Progenitor cell of endocrine pancreas (in vitro differentiated cells): Measurements from ENCODE around the gene NDUFAF8. TPM values are rescaled to one million over a fixed set of nuclear protein-coding genes. Genes with fewer than 3 reads are reported as not detected.

Source experiments
- DNase-seq: peaks from one replicate; pipeline ENCODE4 v3.0.0; 2021; ENCODE audit warnings: low spot score; ENCODE audit not compliant: unreplicated experiment
- H3K27ac Mint-ChIP-seq: 2 replicates; pipeline ENCODE4 v1.8.0; 2021; ENCODE audit warnings: mild to moderate bottlenecking, moderate library complexity, mixed read lengths
- H3K27me3 Mint-ChIP-seq: 2 replicates; pipeline ENCODE4 v1.8.0; 2021; ENCODE audit warnings: mixed read lengths
- H3K36me3 Mint-ChIP-seq: 2 replicates; pipeline ENCODE4 v1.8.0; 2022; ENCODE audit warnings: mixed read lengths; ENCODE audit not compliant: insufficient read depth
- H3K4me1 Mint-ChIP-seq: 2 replicates; pipeline ENCODE4 v1.8.0; 2021; ENCODE audit warnings: low read depth, mixed read lengths
- H3K4me3 Mint-ChIP-seq: 2 replicates; pipeline ENCODE4 v1.8.0; 2021; ENCODE audit warnings: low read depth, mild to moderate bottlenecking, moderate library complexity, mixed read lengths
- H3K9me3 Mint-ChIP-seq: 2 replicates; pipeline ENCODE4 v1.8.0; 2021; ENCODE audit warnings: low read depth, mixed read lengths
- CTCF ChIP-seq: fragments of 200-600 bp; sonication (generic); IDR thresholded peaks from one replicate; pipeline ENCODE4 v1.5.0; 2021; ENCODE audit warnings: antibody characterized with exemption, mild to moderate bottlenecking; ENCODE audit not compliant: unreplicated experiment
- total RNA-seq: library from RNA; stranded (reverse); gene quantifications from 2 replicates; pipeline ENCODE4 v1.2.1, GENCODE V29; 2021

NDUFAF8 gene
- total RNA-seq, 1 donor from 2014 or later, result 43.6 TPM

GRCh38 chr17:81191646-81192045 is 47.5 kb upstream of the NDUFAF8 start:
- no peaks in the 10 kb centered on the region for H3K36me3 Mint-ChIP-seq
- H3K9me3 Mint-ChIP-seq, result no peaks in the 10 kb centered on the region
- no peak for TF ChIP-seq CTCF
- H3K27me3 Mint-ChIP-seq, result no peaks in the 10 kb centered on the region
- H3K27ac Mint-ChIP-seq, result no peak overlapping the region
- no peaks in the 10 kb centered on the region for H3K4me1 Mint-ChIP-seq
- DNase-seq, result no peak
- no peak overlapping the region for H3K4me3 Mint-ChIP-seq

- H3K27me3 Mint-ChIP-seq, result no peaks in the 10 kb centered on the region
- TF ChIP-seq CTCF, result no peak
- H3K4me3 Mint-ChIP-seq, result no peak overlapping the region
- H3K4me1 Mint-ChIP-seq, result no peaks in the 10 kb centered on the region
- no peaks in the 10 kb centered on the region for H3K36me3 Mint-ChIP-seq
- H3K27ac Mint-ChIP-seq, result no peak overlapping the region
- H3K9me3 Mint-ChIP-seq, result no peaks in the 10 kb centered on the region
- no peak for DNase-seq
Observed at GRCh38 chr17:81192386-81193050, 46.6 kb upstream of the NDUFAF8 start.

- Mint-ChIP-seq H3K27ac (no peak overlapping the region), H3K36me3 (no peaks in the 10 kb centered on the region), H3K4me1 (no peaks in the 10 kb centered on the region), H3K4me3 (no peak overlapping the region), H3K9me3 (no peaks in the 10 kb centered on the region), H3K27me3 (no peaks in the 10 kb centered on the region)
- no peak for TF ChIP-seq CTCF
- DNase-seq, result no peak
Observed at GRCh38 chr17:81193051-81193410, 46.1 kb upstream of the NDUFAF8 start.

GRCh38 chr17:81193470-81194224 is 45.5 kb upstream of the NDUFAF8 start:
- Mint-ChIP-seq H3K27me3 (no peaks in the 10 kb centered on the region), H3K4me1 (no peaks in the 10 kb centered on the region), H3K9me3 (no peaks in the 10 kb centered on the region), H3K4me3 (no peak overlapping the region), H3K27ac (no peak overlapping the region), H3K36me3 (no peaks in the 10 kb centered on the region)
- DNase-seq, result no peak
- no peak for TF ChIP-seq CTCF

GRCh38 chr17:81194225-81194760 is 44.8 kb upstream of the NDUFAF8 start:
- Mint-ChIP-seq H3K9me3 (no peaks in the 10 kb centered on the region), H3K27ac (no peak overlapping the region), H3K4me1 (no peaks in the 10 kb centered on the region), H3K36me3 (no peaks in the 10 kb centered on the region), H3K27me3 (no peaks in the 10 kb centered on the region), H3K4me3 (no peak overlapping the region)
- DNase-seq, result no peak
- TF ChIP-seq CTCF, result no peak
